COLO829 (cell line): ENCODE results near the gene HLX.

Source experiments
- DNase-seq: peaks from one replicate; pipeline ENCODE4 v3.0.0; 2012; ENCODE audit warnings: low spot score

Gene HLX

DNA sequence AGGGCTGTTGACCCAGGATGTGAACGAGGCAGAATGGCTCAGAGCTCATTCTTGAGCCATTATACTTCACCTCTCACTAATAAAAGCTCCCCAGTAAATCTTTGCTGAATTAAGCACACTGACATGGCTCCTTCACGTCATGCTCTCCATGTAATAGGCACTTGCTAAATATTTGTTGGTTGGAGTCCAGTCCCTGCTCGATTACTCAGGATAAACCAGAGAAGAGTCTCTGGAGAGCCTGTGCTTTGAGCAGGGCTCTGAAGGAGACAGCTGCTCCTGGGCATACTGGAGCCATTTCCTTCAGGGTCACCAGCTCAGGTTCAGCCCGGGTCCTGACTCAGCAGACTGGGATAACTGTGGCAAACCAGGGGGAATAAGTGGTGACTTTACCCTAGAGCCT lies 46.9 kb downstream of the HLX start:
- DNase-seq, result no peak

DNA sequence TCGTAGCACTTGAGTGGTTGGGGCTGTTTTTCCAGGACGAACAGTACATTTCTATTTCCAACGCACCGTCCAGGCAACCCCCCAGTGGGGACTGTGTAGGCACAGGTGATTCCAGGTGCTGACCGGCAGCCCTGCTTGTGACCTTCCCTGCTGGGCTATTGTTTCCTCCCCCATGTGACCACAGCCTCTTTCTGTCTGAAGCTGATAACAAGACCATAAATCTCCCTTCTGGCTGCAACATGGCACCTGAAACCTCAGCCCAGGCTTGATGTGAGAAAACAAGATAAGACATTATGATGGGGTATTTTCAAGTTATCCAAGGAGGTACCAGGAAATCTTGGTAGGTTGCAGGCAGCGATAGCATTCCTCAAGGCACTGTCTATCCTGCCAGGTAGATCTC lies 48.2 kb downstream of the HLX start:
- DNase-seq, result no peak

GRCh38 chr1:220928320-220928719 lies 49.1 kb downstream of the HLX start:
- DNase-seq, result no peak

GRCh38 chr1:220928725-220929300 lies 49.6 kb downstream of the HLX start:
- no peak for DNase-seq

GRCh38 chr1:220929304-220929703 lies 50.1 kb downstream of the HLX start:
- no peak for DNase-seq
